ENCODE results near the gene FAM168A. TPM values are rescaled to one million over a fixed set of nuclear protein-coding genes. Genes with fewer than 3 reads are reported as not detected.

Gene FAM168A
- total RNA-seq, 2 experiments from 2014 or later = 12.2 TPM

- intact Hi-C loops (cut with micrococcal nuclease) = no loop called here
- Mint-ChIP-seq H3K27me3 (no peaks in the 10 kb centered on the region), H3K9me3 (no peaks in the 10 kb centered on the region), H3K4me1 (ENCODE audit: low read depth) (no peaks in the 10 kb centered on the region), H3K4me3 (no peak overlapping the region), H3K27ac (no peak overlapping the region), H3K36me3 (peaks cover 3% of the 10 kb centered on the region)
- POLR2A ChIA-PET = no interaction called here
- CTCF ChIA-PET = interaction anchor here (1.5 to 3.6 kb wide), 2 partner anchors 50 to 224 kb away, joined by 5 to 21 read pairs; no protein-coding TSS in a partner anchor
- no peak for DNase-seq
These were observed 196.5 kb downstream of the FAM168A start for GRCh38 chr11:73401217-73401923.

GRCh38 chr11:73400293-73400692 is 197.6 kb downstream of the FAM168A start:
- POLR2A ChIA-PET = interaction anchor here (0.8 kb wide), 1 partner anchor 14 kb away, joined by 4 read pairs; no protein-coding TSS in a partner anchor
- no peaks in the 10 kb centered on the region for H3K4me1 Mint-ChIP-seq (ENCODE audit: low read depth)
- H3K27me3 Mint-ChIP-seq = no peaks in the 10 kb centered on the region
- CTCF ChIA-PET = interaction anchor here (1.0 to 3.6 kb wide), 3 partner anchors 40 to 225 kb away, joined by 3 to 21 read pairs (median 5); no protein-coding TSS in a partner anchor
- H3K27ac Mint-ChIP-seq = no peak overlapping the region
- H3K36me3 Mint-ChIP-seq = peaks cover 7% of the 10 kb centered on the region
- no peaks in the 10 kb centered on the region for H3K9me3 Mint-ChIP-seq
- H3K4me3 Mint-ChIP-seq = no peak overlapping the region
- intact Hi-C loops (cut with micrococcal nuclease) = no loop called here
- no peak for DNase-seq

DNA sequence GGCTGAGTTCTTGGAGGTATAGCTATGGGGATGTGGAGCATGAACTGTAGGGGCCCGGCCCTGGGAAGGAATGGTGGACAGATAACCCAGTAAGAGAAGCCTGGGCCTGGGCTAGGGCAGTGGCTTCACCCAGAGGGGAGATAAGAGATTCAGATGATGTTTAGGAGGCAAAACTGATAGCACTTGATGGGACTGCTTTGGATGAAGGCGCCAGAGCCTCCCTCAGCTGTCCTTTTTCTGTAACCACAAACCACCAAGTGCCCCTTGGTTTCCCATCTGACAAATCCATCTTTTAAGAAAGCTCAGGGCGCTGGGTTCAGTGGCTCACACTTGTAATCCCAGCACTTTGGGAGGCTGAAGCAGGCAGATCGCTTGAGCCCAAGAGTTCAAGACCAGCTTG is 198.3 kb downstream of the FAM168A start:
- H3K27ac Mint-ChIP-seq = peak overlapping the region; percentile 1
- H3K4me1 Mint-ChIP-seq (ENCODE audit: low read depth) = no peaks in the 10 kb centered on the region
- intact Hi-C loops (cut with micrococcal nuclease) = no loop called here
- H3K36me3 Mint-ChIP-seq = peaks cover 10% of the 10 kb centered on the region
- H3K27me3 Mint-ChIP-seq = no peaks in the 10 kb centered on the region
- DNase-seq = no peak
- ChIA-PET CTCF (interaction anchor here (1.0 to 3.6 kb wide), 3 partner anchors 39 to 226 kb away, joined by 3 to 21 read pairs (median 5); no protein-coding TSS in a partner anchor), POLR2A (interaction anchor here (0.8 kb wide), 1 partner anchor 15 kb away, joined by 4 read pairs; no protein-coding TSS in a partner anchor)
- H3K9me3 Mint-ChIP-seq = no peaks in the 10 kb centered on the region
- H3K4me3 Mint-ChIP-seq = no peak overlapping the region

- peaks cover 10% of the 10 kb centered on the region for H3K36me3 Mint-ChIP-seq
- ChIA-PET POLR2A (no interaction called here), CTCF (interaction anchor here (3.6 kb wide), 1 partner anchor 48 kb away, joined by 21 read pairs; no protein-coding TSS in a partner anchor)
- no peaks in the 10 kb centered on the region for H3K4me1 Mint-ChIP-seq (ENCODE audit: low read depth)
- H3K4me3 Mint-ChIP-seq = no peak overlapping the region
- DNase-seq = no peak
- H3K27ac Mint-ChIP-seq = peak overlapping the region; percentile 1
- intact Hi-C loops (cut with micrococcal nuclease) = no loop called here
- H3K27me3 Mint-ChIP-seq = no peaks in the 10 kb centered on the region
- H3K9me3 Mint-ChIP-seq = no peaks in the 10 kb centered on the region
These were observed 198.7 kb downstream of the FAM168A start for GRCh38 chr11:73399159-73399590.

DNA sequence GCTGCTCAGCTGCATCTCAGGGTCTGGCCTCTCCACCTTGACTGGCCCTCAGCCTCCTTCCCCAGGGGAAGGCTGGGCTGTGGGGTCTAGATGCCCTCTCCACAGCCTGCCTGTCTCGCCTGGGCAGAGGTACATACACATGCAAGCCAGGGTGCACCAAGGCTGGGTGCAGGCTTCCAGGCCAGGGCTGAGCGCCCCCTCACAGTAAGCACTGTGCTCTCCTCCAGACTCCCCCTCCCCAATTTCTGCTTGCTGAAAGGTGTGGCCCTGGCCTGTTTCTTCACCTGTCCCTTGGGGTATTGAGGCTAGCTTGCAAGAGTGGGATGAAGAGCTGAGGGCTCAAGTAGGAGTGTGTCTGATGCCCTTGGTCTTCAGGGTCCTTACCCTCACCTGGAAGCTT is 199.2 kb downstream of the FAM168A start:
- H3K36me3 Mint-ChIP-seq = peaks cover 10% of the 10 kb centered on the region
- no peaks in the 10 kb centered on the region for H3K27me3 Mint-ChIP-seq
- no peaks in the 10 kb centered on the region for H3K9me3 Mint-ChIP-seq
- ChIA-PET POLR2A (no interaction called here), CTCF (interaction anchor here (0.6 to 3.6 kb wide), 2 partner anchors 48 to 92 kb away, joined by 3 to 21 read pairs; no protein-coding TSS in a partner anchor)
- no peak overlapping the region for H3K4me3 Mint-ChIP-seq
- no peak for DNase-seq
- H3K4me1 Mint-ChIP-seq (ENCODE audit: low read depth) = no peaks in the 10 kb centered on the region
- H3K27ac Mint-ChIP-seq = peak overlapping the region; percentile 40
- intact Hi-C loops (cut with micrococcal nuclease) = no loop called here

GRCh38 chr11:73398132-73398526 is 199.8 kb downstream of the FAM168A start:
- ChIA-PET CTCF (interaction anchor here (0.5 to 3.6 kb wide), 3 partner anchors 47 to 264 kb away, joined by 3 to 21 read pairs (median 3); no protein-coding TSS in a partner anchor), POLR2A (no interaction called here)
- Mint-ChIP-seq H3K4me1 (ENCODE audit: low read depth) (no peaks in the 10 kb centered on the region), H3K27me3 (no peaks in the 10 kb centered on the region), H3K4me3 (no peak overlapping the region), H3K27ac (no peak overlapping the region), H3K36me3 (peaks cover 10% of the 10 kb centered on the region), H3K9me3 (no peaks in the 10 kb centered on the region)
- no peak for DNase-seq
- intact Hi-C loops (cut with micrococcal nuclease) = no loop called here

GRCh38 chr11:73397468-73398131 is 200.3 kb downstream of the FAM168A start:
- ChIA-PET POLR2A (no interaction called here), CTCF (interaction anchor here (0.5 to 2.5 kb wide), 4 partner anchors 47 to 264 kb away, joined by 3 to 15 read pairs (median 4); no protein-coding TSS in a partner anchor)
- no peaks in the 10 kb centered on the region for H3K9me3 Mint-ChIP-seq
- peaks cover 10% of the 10 kb centered on the region for H3K36me3 Mint-ChIP-seq
- no peak overlapping the region for H3K4me3 Mint-ChIP-seq
- H3K4me1 Mint-ChIP-seq (ENCODE audit: low read depth) = no peaks in the 10 kb centered on the region
- no peak overlapping the region for H3K27ac Mint-ChIP-seq
- DNase-seq = no peak
- no peaks in the 10 kb centered on the region for H3K27me3 Mint-ChIP-seq
- intact Hi-C loops (cut with micrococcal nuclease) = no loop called here

GRCh38 chr11:73396985-73397384 is 200.9 kb downstream of the FAM168A start:
- Mint-ChIP-seq H3K27ac (no peak overlapping the region), H3K9me3 (no peaks in the 10 kb centered on the region), H3K36me3 (peaks cover 10% of the 10 kb centered on the region), H3K27me3 (no peaks in the 10 kb centered on the region), H3K4me3 (no peak overlapping the region), H3K4me1 (ENCODE audit: low read depth) (no peaks in the 10 kb centered on the region)
- no peak for DNase-seq
- POLR2A ChIA-PET = no interaction called here
- intact Hi-C loops (cut with micrococcal nuclease) = no loop called here
- CTCF ChIA-PET = interaction anchor here (0.9 to 2.5 kb wide), 4 partner anchors 8 to 264 kb away, joined by 3 to 15 read pairs (median 4); no protein-coding TSS in a partner anchor

DNA sequence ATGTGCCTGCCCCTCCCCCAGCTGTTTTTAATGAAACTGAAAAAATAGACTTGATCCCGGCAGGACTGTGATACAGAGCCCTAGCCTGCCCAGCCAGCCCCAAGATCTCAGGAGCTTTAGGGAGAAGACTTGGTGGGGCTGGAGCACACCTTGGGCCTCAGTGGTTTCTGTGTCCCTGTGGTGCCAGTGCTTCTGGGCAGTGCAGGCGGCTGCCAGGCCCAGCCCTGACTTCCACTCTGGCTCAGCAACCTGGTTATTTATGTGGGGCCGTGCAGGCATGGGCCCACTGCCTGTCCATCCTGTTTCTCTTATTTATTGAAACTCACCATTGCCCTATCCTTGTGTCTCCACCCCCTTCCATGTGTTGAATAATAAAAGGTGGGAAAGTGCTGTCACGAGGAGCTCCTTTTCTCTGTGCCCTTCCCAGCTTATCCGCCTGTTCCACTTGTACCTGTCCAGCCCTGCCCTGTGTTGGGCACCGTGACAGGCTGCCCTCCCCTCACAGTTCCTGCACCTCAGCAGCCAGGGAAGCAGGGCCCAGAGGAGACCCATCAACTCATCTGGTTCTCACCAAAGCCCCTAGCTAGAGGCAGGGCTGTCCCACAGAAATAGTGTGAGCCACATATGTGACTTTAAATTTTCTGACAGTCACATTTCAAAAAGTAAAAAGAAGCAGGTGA is 201.5 kb downstream of the FAM168A start:
- intact Hi-C loops (cut with micrococcal nuclease) = no loop called here
- CTCF ChIA-PET = interaction anchor here (0.9 to 2.5 kb wide), 4 partner anchors 9 to 264 kb away, joined by 3 to 15 read pairs (median 4); no protein-coding TSS in a partner anchor
- H3K36me3 Mint-ChIP-seq = peaks cover 10% of the 10 kb centered on the region
- no peaks in the 10 kb centered on the region for H3K27me3 Mint-ChIP-seq
- POLR2A ChIA-PET = no interaction called here
- H3K9me3 Mint-ChIP-seq = no peaks in the 10 kb centered on the region
- no peaks in the 10 kb centered on the region for H3K4me1 Mint-ChIP-seq (ENCODE audit: low read depth)
- no peak overlapping the region for H3K27ac Mint-ChIP-seq
- DNase-seq = no peak
- H3K4me3 Mint-ChIP-seq = no peak overlapping the region

GRCh38 chr11:73395297-73396208 is 202.4 kb downstream of the FAM168A start:
- no peak for DNase-seq
- no peaks in the 10 kb centered on the region for H3K9me3 Mint-ChIP-seq
- POLR2A ChIA-PET = no interaction called here
- H3K27ac Mint-ChIP-seq = no peak overlapping the region
- peaks cover 10% of the 10 kb centered on the region for H3K36me3 Mint-ChIP-seq
- intact Hi-C loops (cut with micrococcal nuclease) = no loop called here
- H3K4me1 Mint-ChIP-seq (ENCODE audit: low read depth) = no peaks in the 10 kb centered on the region
- CTCF ChIA-PET = interaction anchor here (0.9 to 2.5 kb wide), 3 partner anchors 10 to 265 kb away, joined by 3 to 15 read pairs (median 4); no protein-coding TSS in a partner anchor
- no peaks in the 10 kb centered on the region for H3K27me3 Mint-ChIP-seq
- H3K4me3 Mint-ChIP-seq = no peak overlapping the region
